ENCODE results near the gene EDN3.

EDN3 gene

GRCh38 chr20:59308493-59309201 lies 8.2 kb downstream of the EDN3 start:
- no peak for DNase-seq

- DNase-seq = no peak
Observed at GRCh38 chr20:59309218-59309617, 8.8 kb downstream of the EDN3 start.

- no peak for DNase-seq
Observed at GRCh38 chr20:59314997-59315396, 14.6 kb downstream of the EDN3 start.

GRCh38 chr20:59316911-59317731 lies 16.7 kb downstream of the EDN3 start:
- no peak for DNase-seq

GRCh38 chr20:59318201-59318790 lies 17.9 kb downstream of the EDN3 start:
- no peak for DNase-seq

- no peak for DNase-seq
Observed at GRCh38 chr20:59318803-59319202, 18.4 kb downstream of the EDN3 start.

GRCh38 chr20:59320426-59320825 lies 20.0 kb downstream of the EDN3 start:
- DNase-seq = no peak

GRCh38 chr20:59320854-59321647 lies 20.6 kb downstream of the EDN3 start:
- no peak for DNase-seq

GRCh38 chr20:59322081-59322480 lies 21.7 kb downstream of the EDN3 start:
- no peak for DNase-seq

- no peak for DNase-seq
Observed at GRCh38 chr20:59322585-59323454, 22.4 kb downstream of the EDN3 start.

GRCh38 chr20:59323731-59324130 lies 23.3 kb downstream of the EDN3 start:
- DNase-seq = no peak

GRCh38 chr20:59324521-59325141 lies 24.2 kb downstream of the EDN3 start:
- no peak for DNase-seq

GRCh38 chr20:59325142-59325523 lies 24.7 kb downstream of the EDN3 start:
- no peak for DNase-seq

- no peak for DNase-seq
Observed at GRCh38 chr20:59326188-59326587, 25.8 kb downstream of the EDN3 start.

- no peak for DNase-seq
Observed at GRCh38 chr20:59328071-59328470, 27.7 kb downstream of the EDN3 start.

GRCh38 chr20:59331721-59332329 lies 31.4 kb downstream of the EDN3 start:
- DNase-seq = no peak

GRCh38 chr20:59333260-59333845 lies 32.9 kb downstream of the EDN3 start:
- DNase-seq = no peak

GRCh38 chr20:59333951-59334350 lies 33.5 kb downstream of the EDN3 start:
- DNase-seq = no peak

- DNase-seq = no peak
Observed at GRCh38 chr20:59334651-59335300, 34.4 kb downstream of the EDN3 start.

GRCh38 chr20:59335377-59335776 lies 35.0 kb downstream of the EDN3 start:
- no peak for DNase-seq
